CMK (cell line): ENCODE measurements around the gene NDUFA7.
"Not testable (repeated sequence)": the region's sequence is repeated elsewhere in the genome, so short reads cannot be mapped to it uniquely, and the experiment has no call there.

Experiments
- DNase-seq: peaks from one replicate; pipeline ENCODE4 v3.0.0-alpha.2; 2010; ENCODE audit warnings: low read depth

NDUFA7 gene

GRCh38 chr19:8264248-8264647 lies 56.9 kb downstream of the NDUFA7 start:
- not testable (repeated sequence) for DNase-seq

DNA sequence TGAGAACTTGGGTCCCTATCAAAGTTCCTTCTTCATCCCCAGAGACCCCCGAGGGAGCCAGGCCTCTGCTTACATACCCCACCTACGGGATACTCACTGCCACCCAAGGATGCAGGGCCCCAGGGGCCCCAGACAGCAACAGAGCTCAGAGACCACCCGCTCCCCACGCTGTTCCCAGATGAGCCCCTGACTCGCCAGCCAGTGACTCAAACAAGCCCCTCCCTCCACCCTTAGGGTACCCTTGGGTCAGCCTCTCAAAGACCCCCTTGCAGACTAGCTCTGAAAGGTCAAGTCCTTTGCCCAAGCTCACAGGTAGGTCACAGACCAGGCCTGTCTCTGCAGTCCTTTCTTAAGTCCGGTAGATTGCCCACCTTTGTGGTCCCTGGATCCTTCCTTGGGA lies 58.7 kb downstream of the NDUFA7 start:
- DNase-seq, result no peak

- DNase-seq, result no peak
Observed at GRCh38 chr19:8261881-8262280, 59.3 kb downstream of the NDUFA7 start.

DNA sequence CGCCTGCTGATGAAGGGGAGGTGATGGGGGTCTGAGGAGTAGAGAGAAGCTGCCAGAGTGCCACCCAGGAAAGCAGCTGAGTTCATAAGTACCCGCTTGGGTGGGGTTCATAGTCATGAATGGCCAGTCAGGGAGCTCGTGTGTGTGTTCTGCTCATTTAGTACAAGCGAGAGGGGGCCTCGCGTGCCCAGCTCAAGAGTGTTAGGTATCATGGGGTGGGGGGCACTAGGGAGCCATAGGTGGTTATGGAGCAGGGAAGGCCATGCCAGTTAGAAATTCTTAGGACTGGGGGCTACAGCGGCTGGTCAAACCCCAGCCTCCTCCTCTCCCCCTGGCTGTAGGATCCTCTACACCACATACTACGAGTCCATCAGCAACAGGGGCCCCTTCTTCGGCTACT lies 59.8 kb downstream of the NDUFA7 start:
- DNase-seq, result no peak
